Activated B cell treated with CpG ODN at 0.5 μM for 24 hours (primary cell): ENCODE measurements around the gene AVPR2. TPM values are rescaled to one million over a fixed set of nuclear protein-coding genes. Genes with fewer than 3 reads are reported as not detected.

Source experiments
- ATAC-seq: fragments of 200-7000 bp; cut with Tn5 transposase; one replicate; pipeline ENCODE4 v1.10.0; 2021; ENCODE audit warnings: low read depth, mild to moderate bottlenecking, moderate library complexity
- CTCF ChIA-PET: fragments of 350-600 bp; sonication (Branson Sonifier 250); formaldehyde crosslinking; loops from one replicate; lab custom pipeline; 2021; ENCODE audit warnings: antibody characterized with exemption; lab: Charles Lee
- POLR2A ChIA-PET: fragments of 350-600 bp; sonication (Branson Sonifier 250); formaldehyde crosslinking; loops from one replicate; lab custom pipeline; 2021; ENCODE audit warnings: antibody characterized with exemption; lab: Charles Lee
- DNase-seq: peaks from one replicate; pipeline ENCODE4 v3.0.0; 2022
- H3K27ac Mint-ChIP-seq: one replicate; pipeline ENCODE4 v1.8.0; 2020; ENCODE audit warnings: mixed read lengths
- H3K27me3 Mint-ChIP-seq: one replicate; pipeline ENCODE4 v1.8.0; 2021; ENCODE audit warnings: mixed read lengths
- H3K36me3 Mint-ChIP-seq: one replicate; pipeline ENCODE4 v1.8.0; 2021; ENCODE audit warnings: low read depth, mixed read lengths
- H3K4me1 Mint-ChIP-seq: one replicate; pipeline ENCODE4 v1.8.0; 2021; ENCODE audit warnings: mixed read lengths
- H3K4me3 Mint-ChIP-seq: one replicate; pipeline ENCODE4 v1.8.0; 2020; ENCODE audit warnings: mild to moderate bottlenecking, mixed read lengths
- H3K9me3 Mint-ChIP-seq: one replicate; pipeline ENCODE4 v1.8.0; 2020; ENCODE audit warnings: mixed read lengths
- CTCF ChIP-seq: fragments of 200-600 bp; IDR thresholded peaks from one replicate; pipeline ENCODE4 v1.8.0; 2022; ENCODE audit warnings: antibody characterized with exemption, mild to moderate bottlenecking
- intact Hi-C: fragments of 100-400 bp; cut with micrococcal nuclease; formaldehyde crosslinking; loops from one replicate; pipeline ENCODE4 v1.15.1; 2024
- total RNA-seq: library from RNA; stranded (reverse); gene quantifications from 2 replicates; pipeline ENCODE4 v1.2.3, GENCODE V29; 2022

AVPR2 gene
- total RNA-seq, 1 donor from 2014 or later: not detected

DNA sequence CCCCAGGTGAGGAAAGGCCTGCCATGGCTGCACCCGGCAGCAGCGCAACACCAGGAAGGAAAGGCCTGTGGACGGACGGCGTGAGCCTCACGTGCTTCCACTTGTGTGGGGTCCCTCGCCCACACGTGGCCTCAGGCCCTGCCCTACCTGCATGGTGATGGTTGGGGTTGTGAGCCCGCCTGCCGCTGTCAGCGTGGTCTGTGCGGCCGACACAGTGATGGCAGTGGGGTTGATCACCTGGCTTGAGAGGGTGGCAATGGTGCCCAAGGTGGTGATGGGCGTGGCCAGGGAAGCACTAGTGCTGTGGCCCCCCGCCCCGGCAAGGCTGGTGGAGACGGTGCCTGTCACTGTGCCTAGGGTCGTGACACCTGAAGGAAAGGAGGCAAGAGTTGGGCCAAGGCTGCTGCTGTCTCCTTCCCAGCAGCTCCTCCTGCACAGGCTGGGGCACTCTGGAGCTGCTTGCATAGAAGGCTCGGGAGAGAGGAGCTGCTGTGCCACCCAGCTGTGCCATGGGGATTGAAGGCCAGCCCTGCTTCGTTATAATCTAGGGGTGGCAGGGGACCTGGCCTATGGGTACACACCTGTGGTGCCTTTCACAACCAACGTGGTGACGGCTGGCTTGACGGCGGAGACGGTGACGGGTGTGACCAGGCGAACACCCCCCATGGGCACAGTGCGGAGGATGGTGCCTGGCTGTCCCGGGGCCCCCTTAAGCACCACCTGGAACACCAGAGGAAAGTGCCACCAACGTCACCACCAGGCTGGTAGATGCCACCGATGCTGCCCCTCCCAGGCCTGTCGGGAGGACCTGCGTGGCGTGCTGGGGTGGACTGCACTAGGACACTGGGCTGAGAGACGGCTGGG is 51.8 kb downstream of the AVPR2 start:
- no peak for ATAC-seq
- ChIA-PET CTCF (no interaction called here), POLR2A (no interaction called here)
- H3K27ac Mint-ChIP-seq: no peak overlapping the region
- DNase-seq: no peak
- no peak overlapping the region for H3K4me3 Mint-ChIP-seq
- H3K36me3 Mint-ChIP-seq: peaks cover 70% of the 10 kb centered on the region
- no peaks in the 10 kb centered on the region for H3K9me3 Mint-ChIP-seq
- H3K27me3 Mint-ChIP-seq: no peaks in the 10 kb centered on the region
- intact Hi-C loops: no loop called here
- H3K4me1 Mint-ChIP-seq: peaks cover 2% of the 10 kb centered on the region
- TF ChIP-seq CTCF: no peak

Other genes with a start within 250 kb of the AVPR2 start
- gene PNCK, start 230.9 kb upstream of the AVPR2 start, total RNA-seq: not detected in 2 replicates
- gene SLC6A8, start 216.7 kb upstream of the AVPR2 start, total RNA-seq: 0.81 and 1.2 TPM in 2 replicates
- gene BCAP31, start 180.3 kb upstream of the AVPR2 start, total RNA-seq: 90.5 and 90.7 TPM in 2 replicates
- gene ABCD1, start 179.8 kb upstream of the AVPR2 start, total RNA-seq: 2.6 and 2.8 TPM in 2 replicates
- not detected in 2 replicates for gene PLXNB3, start 140.4 kb upstream of the AVPR2 start, total RNA-seq
- not detected in 2 replicates for gene SRPK3, start 123.6 kb upstream of the AVPR2 start, total RNA-seq
- gene IDH3G, start 110.3 kb upstream of the AVPR2 start, total RNA-seq: 58.5 and 60.3 TPM in 2 replicates
- 160 and 175 TPM in 2 replicates for gene SSR4, start 110.0 kb upstream of the AVPR2 start, total RNA-seq
- gene PDZD4, start 74.1 kb upstream of the AVPR2 start, total RNA-seq: 0.07 TPM in 1 of 2 replicates, not detected in the other
- 7.3 and 11.0 TPM in 2 replicates for gene L1CAM, start 18.5 kb upstream of the AVPR2 start, total RNA-seq
- gene ARHGAP4, start 21.6 kb downstream of the AVPR2 start, total RNA-seq: 151 and 158 TPM in 2 replicates
- gene NAA10, start 30.4 kb downstream of the AVPR2 start, total RNA-seq: 94.8 and 109 TPM in 2 replicates
- 14.5 and 20.2 TPM in 2 replicates for gene RENBP, start 40.0 kb downstream of the AVPR2 start, total RNA-seq
- gene HCFC1, start 67.1 kb downstream of the AVPR2 start, total RNA-seq: 72.5 and 79.4 TPM in 2 replicates
- gene TMEM187, start 68.1 kb downstream of the AVPR2 start, total RNA-seq: 2.0 and 2.9 TPM in 2 replicates
- gene IRAK1, start 115.2 kb downstream of the AVPR2 start, total RNA-seq: 134 and 146 TPM in 2 replicates
- gene MECP2, start 193.0 kb downstream of the AVPR2 start, total RNA-seq: 56.8 and 69.0 TPM in 2 replicates
- gene OPN1LW, start 239.6 kb downstream of the AVPR2 start, total RNA-seq: not detected in 2 replicates